Stimulated activated CD4-positive, alpha-beta T cell treated with anti-CD3 and anti-CD28 coated beads, Interleukin-1b, Interleukin-23, amount 100 ng/mL, for 4 hours (primary cell): ENCODE data around the gene MCCC1.
"Not testable (repeated sequence)": the region's sequence is repeated elsewhere in the genome, so short reads cannot be mapped to it uniquely, and the experiment has no call there.

Source experiments
- DNase-seq, 2 donors: peaks; one replicate each; pipeline ENCODE4 v3.0.0-alpha.2; 2020; ENCODE audit warnings: low read depth in 2 of 2

The MCCC1 gene

GRCh38 chr3:183046883-183047282 lies 52.4 kb downstream of the MCCC1 start:
- DNase-seq, result no peak

- DNase-seq, result no peak
These were observed 54.6 kb downstream of the MCCC1 start for GRCh38 chr3:183044547-183045229.

GRCh38 chr3:183038757-183039156 lies 60.5 kb downstream of the MCCC1 start:
- DNase-seq, result no peak

GRCh38 chr3:183038221-183038620 lies 61.1 kb downstream of the MCCC1 start:
- no peak for DNase-seq

- DNase-seq, result no peak
These were observed 65.5 kb downstream of the MCCC1 start for GRCh38 chr3:183033746-183034145.

- no peak for DNase-seq
These were observed 66.3 kb downstream of the MCCC1 start for GRCh38 chr3:183032880-183033555.

GRCh38 chr3:183031826-183032225 lies 67.5 kb downstream of the MCCC1 start:
- no peak for DNase-seq

GRCh38 chr3:183028416-183028815 lies 70.9 kb downstream of the MCCC1 start:
- DNase-seq, result no peak

GRCh38 chr3:183027276-183027675 lies 72.0 kb downstream of the MCCC1 start:
- DNase-seq, result no peak

GRCh38 chr3:183022936-183023516 lies 76.3 kb downstream of the MCCC1 start:
- no peak for DNase-seq

- DNase-seq, result no peak
These were observed 80.7 kb downstream of the MCCC1 start for GRCh38 chr3:183018421-183019192.

GRCh38 chr3:183015185-183015584 lies 84.1 kb downstream of the MCCC1 start:
- DNase-seq, result no peak

- no peak for DNase-seq
These were observed 85.4 kb downstream of the MCCC1 start for GRCh38 chr3:183013856-183014255.

- no peak for DNase-seq
These were observed 86.2 kb downstream of the MCCC1 start for GRCh38 chr3:183013074-183013473.

- DNase-seq, result no peak
These were observed 90.5 kb downstream of the MCCC1 start for GRCh38 chr3:183008800-183009199.

GRCh38 chr3:183008303-183008702 lies 91.0 kb downstream of the MCCC1 start:
- DNase-seq, result no peak

GRCh38 chr3:183006396-183007002 lies 92.8 kb downstream of the MCCC1 start:
- DNase-seq, result no peak

- no peak for DNase-seq
These were observed 99.5 kb downstream of the MCCC1 start for GRCh38 chr3:182999767-183000166.

- not testable (repeated sequence) for DNase-seq
These were observed 105.7 kb downstream of the MCCC1 start for GRCh38 chr3:182993486-182994201.

GRCh38 chr3:182989566-182989965 lies 109.7 kb downstream of the MCCC1 start:
- no peak for DNase-seq

- DNase-seq, result no peak
These were observed 113.3 kb downstream of the MCCC1 start for GRCh38 chr3:182986021-182986420.
